Ishikawa (cell line): ENCODE data around the gene TTC39A.

Source experiments
- CEBPB ChIP-seq: IDR thresholded peaks from 2 replicates; pipeline ENCODE4 v1.6.1; 2012
- CREB1 ChIP-seq: IDR thresholded peaks from 2 replicates; pipeline ENCODE4 v1.6.1; 2012; ENCODE audit warnings: low read depth
- EGR1 ChIP-seq: IDR thresholded peaks from 2 replicates; pipeline ENCODE4 v1.6.1; 2012
- EP300 ChIP-seq: IDR thresholded peaks from 2 replicates; pipeline ENCODE4 v1.6.1; 2012; ENCODE audit warnings: borderline replicate concordance
- FOXM1 ChIP-seq: IDR thresholded peaks from 2 replicates; pipeline ENCODE4 v1.6.1; 2012; ENCODE audit warnings: low read depth, borderline replicate concordance
- NFIC ChIP-seq: IDR thresholded peaks from 2 replicates; pipeline ENCODE4 v1.6.1; 2012
- RAD21 ChIP-seq: IDR thresholded peaks from 2 replicates; pipeline ENCODE4 v1.6.1; 2012; ENCODE audit warnings: low read depth
- TAF1 ChIP-seq: IDR thresholded peaks from 2 replicates; pipeline ENCODE4 v1.6.1; 2012; ENCODE audit warnings: low read depth, mild to moderate bottlenecking
- TCF12 ChIP-seq: IDR thresholded peaks from 2 replicates; pipeline ENCODE4 v1.6.1; 2012; ENCODE audit warnings: low read depth
- TEAD4 ChIP-seq: IDR thresholded peaks from 2 replicates; pipeline ENCODE4 v1.6.1; 2012
- YY1 ChIP-seq: IDR thresholded peaks from 2 replicates; pipeline ENCODE4 v1.6.1; 2012; ENCODE audit warnings: low read depth
- ZBTB7A ChIP-seq: IDR thresholded peaks from 2 replicates; pipeline ENCODE4 v1.6.1; 2012; ENCODE audit warnings: low read depth
- TF ChIP-seq, protein P1 (sequence below): IDR thresholded peaks from 2 replicates; pipeline ENCODE4 v1.6.1; 2012
- TF ChIP-seq, protein P2 (sequence below): IDR thresholded peaks from 2 replicates; pipeline ENCODE4 v1.6.1; 2012
- TF ChIP-seq, protein P3 (sequence below): IDR thresholded peaks from 2 replicates; pipeline ENCODE4 v1.6.1; 2012; ENCODE audit warnings: low read depth, mild to moderate bottlenecking

The TTC39A gene

GRCh38 chr1:51280321-51280978 lies 49.9 kb downstream of the TTC39A start:
- no peak for TF ChIP-seq TAF1
- TF ChIP-seq CREB1, result no peak
- TF ChIP-seq NFIC, result no peak
- TF ChIP-seq YY1, result no peak
- TF ChIP-seq, protein P1, sequence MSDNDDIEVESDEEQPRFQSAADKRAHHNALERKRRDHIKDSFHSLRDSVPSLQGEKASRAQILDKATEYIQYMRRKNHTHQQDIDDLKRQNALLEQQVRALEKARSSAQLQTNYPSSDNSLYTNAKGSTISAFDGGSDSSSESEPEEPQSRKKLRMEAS, result no peak
- no peak for TF ChIP-seq ZBTB7A
- no peak for TF ChIP-seq FOXM1
- no peak for TF ChIP-seq TEAD4
- no peak for TF ChIP-seq TCF12
- no peak for TF ChIP-seq EGR1
- TF ChIP-seq RAD21, result no peak
- no peak for TF ChIP-seq CEBPB
- TF ChIP-seq, protein P2, sequence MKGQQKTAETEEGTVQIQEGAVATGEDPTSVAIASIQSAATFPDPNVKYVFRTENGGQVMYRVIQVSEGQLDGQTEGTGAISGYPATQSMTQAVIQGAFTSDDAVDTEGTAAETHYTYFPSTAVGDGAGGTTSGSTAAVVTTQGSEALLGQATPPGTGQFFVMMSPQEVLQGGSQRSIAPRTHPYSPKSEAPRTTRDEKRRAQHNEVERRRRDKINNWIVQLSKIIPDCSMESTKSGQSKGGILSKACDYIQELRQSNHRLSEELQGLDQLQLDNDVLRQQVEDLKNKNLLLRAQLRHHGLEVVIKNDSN, result no peak
- TF ChIP-seq EP300, result no peak
- TF ChIP-seq, protein P3, sequence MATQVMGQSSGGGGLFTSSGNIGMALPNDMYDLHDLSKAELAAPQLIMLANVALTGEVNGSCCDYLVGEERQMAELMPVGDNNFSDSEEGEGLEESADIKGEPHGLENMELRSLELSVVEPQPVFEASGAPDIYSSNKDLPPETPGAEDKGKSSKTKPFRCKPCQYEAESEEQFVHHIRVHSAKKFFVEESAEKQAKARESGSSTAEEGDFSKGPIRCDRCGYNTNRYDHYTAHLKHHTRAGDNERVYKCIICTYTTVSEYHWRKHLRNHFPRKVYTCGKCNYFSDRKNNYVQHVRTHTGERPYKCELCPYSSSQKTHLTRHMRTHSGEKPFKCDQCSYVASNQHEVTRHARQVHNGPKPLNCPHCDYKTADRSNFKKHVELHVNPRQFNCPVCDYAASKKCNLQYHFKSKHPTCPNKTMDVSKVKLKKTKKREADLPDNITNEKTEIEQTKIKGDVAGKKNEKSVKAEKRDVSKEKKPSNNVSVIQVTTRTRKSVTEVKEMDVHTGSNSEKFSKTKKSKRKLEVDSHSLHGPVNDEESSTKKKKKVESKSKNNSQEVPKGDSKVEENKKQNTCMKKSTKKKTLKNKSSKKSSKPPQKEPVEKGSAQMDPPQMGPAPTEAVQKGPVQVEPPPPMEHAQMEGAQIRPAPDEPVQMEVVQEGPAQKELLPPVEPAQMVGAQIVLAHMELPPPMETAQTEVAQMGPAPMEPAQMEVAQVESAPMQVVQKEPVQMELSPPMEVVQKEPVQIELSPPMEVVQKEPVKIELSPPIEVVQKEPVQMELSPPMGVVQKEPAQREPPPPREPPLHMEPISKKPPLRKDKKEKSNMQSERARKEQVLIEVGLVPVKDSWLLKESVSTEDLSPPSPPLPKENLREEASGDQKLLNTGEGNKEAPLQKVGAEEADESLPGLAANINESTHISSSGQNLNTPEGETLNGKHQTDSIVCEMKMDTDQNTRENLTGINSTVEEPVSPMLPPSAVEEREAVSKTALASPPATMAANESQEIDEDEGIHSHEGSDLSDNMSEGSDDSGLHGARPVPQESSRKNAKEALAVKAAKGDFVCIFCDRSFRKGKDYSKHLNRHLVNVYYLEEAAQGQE, result no peak

- TF ChIP-seq RAD21 (no peak), EGR1 (no peak), EP300 (no peak), TAF1 (no peak), TCF12 (no peak), FOXM1 (no peak), CREB1 (no peak), YY1 (no peak), NFIC (no peak), ZBTB7A (no peak), TEAD4 (no peak)
- TF ChIP-seq, protein P3, result no peak
- TF ChIP-seq, protein P1, result no peak
These were observed 54.1 kb downstream of the TTC39A start for GRCh38 chr1:51276286-51276685.

GRCh38 chr1:51274676-51275075 lies 55.7 kb downstream of the TTC39A start:
- TF ChIP-seq, protein P3, result no peak
- TF ChIP-seq FOXM1 (no peak), EGR1 (no peak)
- TF ChIP-seq, protein P2, result no peak

DNA sequence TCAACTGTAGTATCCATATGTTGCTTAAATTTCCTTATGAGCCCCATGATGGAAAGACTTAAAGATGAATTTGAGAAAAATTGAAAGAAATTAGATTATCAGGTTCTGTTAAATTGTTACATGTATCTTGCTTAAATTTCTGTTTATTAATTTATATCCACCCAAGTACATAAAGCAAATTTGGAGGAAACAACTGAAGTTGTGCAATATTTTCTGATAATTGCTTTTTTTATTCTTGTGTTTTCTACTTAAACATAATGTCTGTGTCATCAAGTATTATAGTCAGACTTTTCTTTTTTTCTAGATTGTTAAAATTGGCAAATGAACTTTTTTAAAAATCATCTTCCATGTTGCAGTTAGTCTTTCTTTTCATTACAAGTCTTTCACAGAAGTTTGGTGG lies 57.4 kb downstream of the TTC39A start:
- TF ChIP-seq YY1 (no peak), TEAD4 (no peak), TCF12 (no peak), NFIC (no peak), RAD21 (no peak), CREB1 (no peak), FOXM1 (no peak), ZBTB7A (no peak), EP300 (no peak)
- TF ChIP-seq, protein P3, result no peak
- TF ChIP-seq, protein P2, result no peak
- TF ChIP-seq, protein P1, result no peak
